ENCODE results near the gene ADCY10. TPM values are rescaled to one million over a fixed set of nuclear protein-coding genes. Genes with fewer than 3 reads are reported as not detected.

The ADCY10 gene
- total RNA-seq, 2 donors from 2014 or later, result 0.05 to 1.4 TPM

DNA sequence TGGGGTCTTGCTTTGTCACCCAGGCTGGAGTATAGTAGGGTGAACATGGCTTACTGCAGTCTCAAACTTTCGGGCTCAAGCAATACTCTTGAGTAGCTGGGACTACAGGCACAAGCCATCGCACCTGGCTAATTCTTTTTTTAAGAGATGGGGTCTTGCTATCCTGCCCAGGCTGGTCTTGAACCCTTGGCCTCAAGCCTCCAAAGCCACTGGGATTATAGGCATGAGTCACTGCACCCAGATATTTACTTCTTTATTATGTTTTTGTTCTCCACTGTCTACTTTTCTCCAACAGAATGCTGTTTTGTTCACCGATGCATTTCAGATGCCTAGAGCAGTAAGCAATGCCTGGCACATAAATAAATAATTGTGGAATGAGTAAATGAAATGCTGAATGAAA is 72.4 kb downstream of the ADCY10 start:
- no peak for TF ChIP-seq POLR2AphosphoS5 (IDR thresholded peaks at IDR 0.05)
- no peak for TF ChIP-seq POLR2A (IDR thresholded peaks at IDR 0.05)
- TF ChIP-seq, protein P1, sequence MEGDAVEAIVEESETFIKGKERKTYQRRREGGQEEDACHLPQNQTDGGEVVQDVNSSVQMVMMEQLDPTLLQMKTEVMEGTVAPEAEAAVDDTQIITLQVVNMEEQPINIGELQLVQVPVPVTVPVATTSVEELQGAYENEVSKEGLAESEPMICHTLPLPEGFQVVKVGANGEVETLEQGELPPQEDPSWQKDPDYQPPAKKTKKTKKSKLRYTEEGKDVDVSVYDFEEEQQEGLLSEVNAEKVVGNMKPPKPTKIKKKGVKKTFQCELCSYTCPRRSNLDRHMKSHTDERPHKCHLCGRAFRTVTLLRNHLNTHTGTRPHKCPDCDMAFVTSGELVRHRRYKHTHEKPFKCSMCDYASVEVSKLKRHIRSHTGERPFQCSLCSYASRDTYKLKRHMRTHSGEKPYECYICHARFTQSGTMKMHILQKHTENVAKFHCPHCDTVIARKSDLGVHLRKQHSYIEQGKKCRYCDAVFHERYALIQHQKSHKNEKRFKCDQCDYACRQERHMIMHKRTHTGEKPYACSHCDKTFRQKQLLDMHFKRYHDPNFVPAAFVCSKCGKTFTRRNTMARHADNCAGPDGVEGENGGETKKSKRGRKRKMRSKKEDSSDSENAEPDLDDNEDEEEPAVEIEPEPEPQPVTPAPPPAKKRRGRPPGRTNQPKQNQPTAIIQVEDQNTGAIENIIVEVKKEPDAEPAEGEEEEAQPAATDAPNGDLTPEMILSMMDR (IDR thresholded peaks at IDR 0.05), result no peak
- Histone ChIP-seq H3K36me3 (no peaks in the 10 kb centered on the region), H3K9me3 (no peaks in the 10 kb centered on the region), H3K4me3 (no peak overlapping the region), H3K4me1 (replicated peaks) (no peaks in the 10 kb centered on the region), H3K27ac (no peak overlapping the region), H3K27me3 (replicated peaks; ENCODE audit: insufficient read depth) (no peaks in the 10 kb centered on the region)
- DNase-seq (ENCODE audit: low spot score), result no peak
- intact Hi-C loops (cut with DNase I), result no loop called here
- 98% methylated on average over 3 of the region's 3 CpGs for WGBS

DNA sequence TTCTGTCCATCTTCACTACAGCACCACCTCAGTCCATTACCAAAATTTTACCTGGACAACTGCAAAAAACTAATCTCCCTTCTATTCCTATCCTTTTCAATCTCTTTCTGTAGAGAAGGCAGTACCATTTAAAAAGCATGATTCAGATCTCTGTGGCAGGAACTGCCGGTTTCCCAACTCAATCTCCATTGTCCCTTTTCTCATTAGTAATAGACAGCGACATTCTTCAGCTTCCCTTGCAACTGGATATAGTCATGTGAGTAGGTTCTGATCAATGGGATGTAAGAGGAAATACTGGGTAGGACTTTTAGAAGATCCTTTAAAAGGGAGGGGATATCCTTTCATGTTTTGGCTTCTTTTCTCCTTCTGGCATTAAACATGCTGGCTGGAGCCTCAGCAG is 74.9 kb downstream of the ADCY10 start:
- TF ChIP-seq POLR2AphosphoS5 (IDR thresholded peaks at IDR 0.05) (no peak), POLR2A (IDR thresholded peaks at IDR 0.05) (no peak)
- TF ChIP-seq, protein P1 (IDR thresholded peaks at IDR 0.05), result no peak
- H3K27ac ChIP-seq, result no peak overlapping the region
- no peak overlapping the region for H3K4me3 ChIP-seq
- H3K27me3 ChIP-seq (replicated peaks; ENCODE audit: insufficient read depth), result no peaks in the 10 kb centered on the region
- 86% methylated on average over 2 of the region's 2 CpGs for WGBS
- H3K36me3 ChIP-seq, result no peaks in the 10 kb centered on the region
- no peak for DNase-seq (ENCODE audit: low spot score)
- intact Hi-C loops (cut with DNase I), result no loop called here
- H3K4me1 ChIP-seq (replicated peaks), result no peaks in the 10 kb centered on the region
- H3K9me3 ChIP-seq, result no peaks in the 10 kb centered on the region

DNA sequence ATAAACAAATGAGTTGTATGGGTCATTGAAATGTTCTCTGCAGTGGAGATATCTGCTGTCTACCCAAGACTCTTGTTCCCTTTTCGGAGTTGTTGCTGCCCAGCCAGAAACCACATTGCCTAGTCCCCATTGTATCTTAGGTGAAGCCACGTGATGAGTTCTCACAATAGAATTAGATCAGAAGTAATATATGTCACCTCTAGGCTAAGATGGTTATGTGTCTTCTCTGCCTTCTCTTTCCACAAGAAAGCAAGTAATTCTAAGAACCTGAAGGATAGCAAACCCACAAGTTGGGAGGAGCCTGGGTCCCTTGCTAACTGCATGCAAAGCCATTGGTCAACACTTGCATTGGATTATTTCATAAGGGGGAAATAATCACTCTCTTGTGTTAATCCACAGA is 76.6 kb downstream of the ADCY10 start:
- intact Hi-C loops (cut with DNase I), result no loop called here
- 39% methylated on average over 2 of the region's 2 CpGs for WGBS
- Histone ChIP-seq H3K27me3 (replicated peaks; ENCODE audit: insufficient read depth) (no peaks in the 10 kb centered on the region), H3K9me3 (no peaks in the 10 kb centered on the region), H3K36me3 (no peaks in the 10 kb centered on the region), H3K4me1 (replicated peaks) (no peaks in the 10 kb centered on the region), H3K27ac (no peak overlapping the region), H3K4me3 (no peak overlapping the region)
- DNase-seq (ENCODE audit: low spot score), result no peak
- TF ChIP-seq, protein P1 (IDR thresholded peaks at IDR 0.05), result no peak
- TF ChIP-seq POLR2AphosphoS5 (IDR thresholded peaks at IDR 0.05), result no peak
- no peak for TF ChIP-seq POLR2A (IDR thresholded peaks at IDR 0.05)

DNA sequence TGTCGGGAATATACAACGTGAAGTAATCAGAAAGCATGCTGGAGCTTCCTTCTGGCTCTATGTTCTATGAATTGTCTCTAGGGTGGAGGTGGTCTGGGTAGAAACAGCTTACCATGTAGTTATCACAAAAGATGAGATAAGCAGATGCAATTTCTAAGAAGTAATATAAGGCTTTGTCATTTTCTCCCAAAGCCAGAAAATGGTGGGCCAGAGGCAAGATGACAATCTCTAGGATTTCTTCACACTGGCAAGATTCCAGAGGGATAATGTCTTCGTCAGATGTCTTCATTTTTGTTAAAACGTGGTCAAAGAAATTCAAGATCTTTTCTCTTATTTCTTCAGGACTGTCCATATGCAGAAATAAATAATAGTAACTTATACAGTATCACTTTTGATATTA is 77.7 kb downstream of the ADCY10 start:
- no peaks in the 10 kb centered on the region for H3K27me3 ChIP-seq (replicated peaks; ENCODE audit: insufficient read depth)
- TF ChIP-seq POLR2AphosphoS5 (IDR thresholded peaks at IDR 0.05) (no peak), POLR2A (IDR thresholded peaks at IDR 0.05) (no peak)
- TF ChIP-seq, protein P1 (IDR thresholded peaks at IDR 0.05), result no peak
- no peak overlapping the region for H3K27ac ChIP-seq
- no peaks in the 10 kb centered on the region for H3K36me3 ChIP-seq
- DNase-seq (ENCODE audit: low spot score), result no peak
- intact Hi-C loops (cut with DNase I), result no loop called here
- no peak overlapping the region for H3K4me3 ChIP-seq
- no peaks in the 10 kb centered on the region for H3K4me1 ChIP-seq (replicated peaks)
- no peaks in the 10 kb centered on the region for H3K9me3 ChIP-seq
- WGBS, result 63% methylated on average over 4 of the region's 4 CpGs

DNA sequence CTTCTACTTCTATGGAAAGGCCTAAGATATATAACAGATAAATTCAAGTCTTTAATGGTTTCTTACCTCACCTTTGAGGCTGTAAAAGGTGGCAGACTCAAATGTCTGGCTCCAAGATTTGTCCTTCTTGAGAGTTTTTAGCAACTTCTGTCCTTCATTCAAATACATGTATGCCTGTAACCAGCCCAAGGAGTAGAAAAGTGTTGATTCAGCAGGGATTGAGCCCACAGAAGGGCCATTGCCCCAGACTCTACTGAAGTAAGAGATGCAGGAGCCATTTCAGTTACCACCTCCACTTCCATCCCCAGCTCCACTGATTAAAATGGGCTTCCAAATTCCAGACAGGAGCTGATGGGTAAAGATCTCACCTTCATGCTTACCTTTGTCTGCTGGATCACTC is 80.0 kb downstream of the ADCY10 start:
- H3K27me3 ChIP-seq (replicated peaks; ENCODE audit: insufficient read depth), result no peaks in the 10 kb centered on the region
- H3K27ac ChIP-seq, result no peak overlapping the region
- H3K4me1 ChIP-seq (replicated peaks), result no peaks in the 10 kb centered on the region
- TF ChIP-seq POLR2AphosphoS5 (IDR thresholded peaks at IDR 0.05) (no peak), POLR2A (IDR thresholded peaks at IDR 0.05) (no peak)
- TF ChIP-seq, protein P1 (IDR thresholded peaks at IDR 0.05), result no peak
- no peaks in the 10 kb centered on the region for H3K9me3 ChIP-seq
- intact Hi-C loops (cut with DNase I), result no loop called here
- H3K36me3 ChIP-seq, result no peaks in the 10 kb centered on the region
- H3K4me3 ChIP-seq, result no peak overlapping the region
- DNase-seq (ENCODE audit: low spot score), result no peak
